Activated naive CD8-positive, alpha-beta T cell treated with anti-CD3 and anti-CD28 coated beads for 36 hours (primary cell): ENCODE measurements around the gene TBC1D20. TPM values are rescaled to one million over a fixed set of nuclear protein-coding genes. Genes with fewer than 3 reads are reported as not detected.
A peak's percentile ranks its signal among the peaks of the same experiment; 100 is the strongest.
"Not testable (repeated sequence)": the region's sequence is repeated elsewhere in the genome, so short reads cannot be mapped to it uniquely, and the experiment has no call there.

ENCODE experiments used
- DNase-seq: peaks from one replicate; pipeline ENCODE4 v3.0.0; 2021
- H3K27ac Mint-ChIP-seq: one replicate; pipeline ENCODE4 v1.8.0; 2022; ENCODE audit warnings: mild to moderate bottlenecking, moderate library complexity, mixed read lengths
- H3K27me3 Mint-ChIP-seq: one replicate; pipeline ENCODE4 v1.8.0; 2022; ENCODE audit warnings: mild to moderate bottlenecking, mixed read lengths
- H3K36me3 Mint-ChIP-seq: one replicate; pipeline ENCODE4 v1.8.0; 2021; ENCODE audit warnings: mild to moderate bottlenecking, mixed read lengths
- H3K4me1 Mint-ChIP-seq: one replicate; pipeline ENCODE4 v1.8.0; 2021; ENCODE audit warnings: mixed read lengths
- H3K4me3 Mint-ChIP-seq: one replicate; pipeline ENCODE4 v1.8.0; 2022; ENCODE audit warnings: mild to moderate bottlenecking, moderate library complexity, mixed read lengths
- H3K9me3 Mint-ChIP-seq: one replicate; pipeline ENCODE4 v1.8.0; 2022; ENCODE audit warnings: mixed read lengths
- total RNA-seq, 2 experiments: library from RNA; stranded (reverse); gene quantifications; one replicate each; pipeline ENCODE4 v1.2.3, GENCODE V29; 2021

Gene TBC1D20
- total RNA-seq, 2 experiments from 2014 or later, result 18.4 to 18.6 TPM

- H3K9me3 Mint-ChIP-seq, result no peaks in the 10 kb centered on the region
- H3K36me3 Mint-ChIP-seq, result peaks cover 25% of the 10 kb centered on the region
- no peak for DNase-seq
- H3K27me3 Mint-ChIP-seq, result no peaks in the 10 kb centered on the region
- peaks cover 8% of the 10 kb centered on the region for H3K4me1 Mint-ChIP-seq
- no peak overlapping the region for H3K4me3 Mint-ChIP-seq
- no peak overlapping the region for H3K27ac Mint-ChIP-seq
These were observed 66.1 kb downstream of the TBC1D20 start for GRCh38 chr20:396252-396618.

- not testable (repeated sequence) for H3K4me3 Mint-ChIP-seq, H3K27ac Mint-ChIP-seq, H3K4me1 Mint-ChIP-seq, H3K9me3 Mint-ChIP-seq, DNase-seq, H3K27me3 Mint-ChIP-seq
- H3K36me3 Mint-ChIP-seq, result peaks cover 33% of the 10 kb centered on the region
These were observed 69.0 kb downstream of the TBC1D20 start for GRCh38 chr20:393296-393695.

- Mint-ChIP-seq H3K4me3 (no peak overlapping the region), H3K4me1 (no peaks in the 10 kb centered on the region), H3K27me3 (no peaks in the 10 kb centered on the region), H3K36me3 (peaks cover 39% of the 10 kb centered on the region), H3K9me3 (no peaks in the 10 kb centered on the region), H3K27ac (no peak overlapping the region)
- DNase-seq, result no peak
These were observed 71.2 kb downstream of the TBC1D20 start for GRCh38 chr20:391041-391711.

GRCh38 chr20:389220-389619 is 73.1 kb downstream of the TBC1D20 start:
- no peaks in the 10 kb centered on the region for H3K9me3 Mint-ChIP-seq
- H3K36me3 Mint-ChIP-seq, result peaks cover 44% of the 10 kb centered on the region
- no peaks in the 10 kb centered on the region for H3K27me3 Mint-ChIP-seq
- H3K4me1 Mint-ChIP-seq, result no peaks in the 10 kb centered on the region
- no peak overlapping the region for H3K4me3 Mint-ChIP-seq
- DNase-seq, result no peak
- H3K27ac Mint-ChIP-seq, result no peak overlapping the region

- H3K4me3 Mint-ChIP-seq, result no peak overlapping the region
- no peak for DNase-seq
- H3K4me1 Mint-ChIP-seq, result peaks cover 6% of the 10 kb centered on the region
- peak overlapping the region; percentile 1 for H3K27ac Mint-ChIP-seq
- H3K9me3 Mint-ChIP-seq, result no peaks in the 10 kb centered on the region
- no peaks in the 10 kb centered on the region for H3K27me3 Mint-ChIP-seq
- peaks cover 45% of the 10 kb centered on the region for H3K36me3 Mint-ChIP-seq
These were observed 74.0 kb downstream of the TBC1D20 start for GRCh38 chr20:388034-388994.

- no peaks in the 10 kb centered on the region for H3K9me3 Mint-ChIP-seq
- DNase-seq, result no peak
- H3K4me1 Mint-ChIP-seq, result peaks cover 13% of the 10 kb centered on the region
- no peak overlapping the region for H3K27ac Mint-ChIP-seq
- no peaks in the 10 kb centered on the region for H3K27me3 Mint-ChIP-seq
- H3K36me3 Mint-ChIP-seq, result peaks cover 44% of the 10 kb centered on the region
- H3K4me3 Mint-ChIP-seq, result no peak overlapping the region
These were observed 74.8 kb downstream of the TBC1D20 start for GRCh38 chr20:387520-387919.

GRCh38 chr20:386634-387033 is 75.7 kb downstream of the TBC1D20 start:
- Mint-ChIP-seq H3K36me3 (peaks cover 43% of the 10 kb centered on the region), H3K4me1 (peaks cover 19% of the 10 kb centered on the region)
- not testable (repeated sequence) for DNase-seq, H3K9me3 Mint-ChIP-seq, H3K27me3 Mint-ChIP-seq, H3K27ac Mint-ChIP-seq, H3K4me3 Mint-ChIP-seq

Other genes with a start within 250 kb of the TBC1D20 start
- not detected for gene DEFB129, start 235.3 kb downstream of the TBC1D20 start, total RNA-seq
- gene DEFB132, start 204.8 kb downstream of the TBC1D20 start, total RNA-seq, result not detected
- gene C20orf96, start 171.8 kb downstream of the TBC1D20 start, total RNA-seq, result 1 to 10 TPM; 7.5 to 7.8 TPM
- gene ZCCHC3, start 165.0 kb downstream of the TBC1D20 start, total RNA-seq, result 10 to 100 TPM; 23.3 to 24.5 TPM
- gene SOX12, start 137.0 kb downstream of the TBC1D20 start, total RNA-seq, result 10 to 100 TPM; 13.1 to 13.3 TPM
- gene NRSN2, start 115.4 kb downstream of the TBC1D20 start, total RNA-seq, result 10 to 100 TPM; 11.2 to 12.6 TPM
- 10 to 100 TPM; 57.8 to 58.0 TPM for gene TRIB3, start 81.8 kb downstream of the TBC1D20 start, total RNA-seq
- 100 to 1,000 TPM; 113 to 115 TPM for gene RBCK1, start 54.2 kb downstream of the TBC1D20 start, total RNA-seq
- gene CSNK2A1, start 81.3 kb upstream of the TBC1D20 start, total RNA-seq, result 100 to 1,000 TPM; 180 to 202 TPM
- under 1 TPM; 0.14 to 0.23 TPM for gene TCF15, start 147.8 kb upstream of the TBC1D20 start, total RNA-seq
- gene SRXN1, start 190.7 kb upstream of the TBC1D20 start, total RNA-seq, result 10 to 100 TPM; 17.0 to 18.1 TPM
- gene SCRT2, start 213.3 kb upstream of the TBC1D20 start, total RNA-seq, result not detected